Measurements from ENCODE around the gene ADGRB2. TPM values are rescaled to one million over a fixed set of nuclear protein-coding genes. Genes with fewer than 3 reads are reported as not detected.

The ADGRB2 gene
- total RNA-seq, 1 experiment from 2014 or later, result 10.9 TPM

GRCh38 chr1:31785020-31785946, 21.1 kb upstream of the ADGRB2 start:
- Histone ChIP-seq H3K4ac (ENCODE audit: low read depth, low read length) (no peak overlapping the region), H3K9me3 (ENCODE audit: control insufficient read depth, low read depth, low read length) (no peaks in the 10 kb centered on the region), H3T11ph (ENCODE audit: low read length) (no peak overlapping the region), H3K4me2 (ENCODE audit: insufficient read depth, insufficient read length, low read length) (no peak overlapping the region), H4K8ac (replicated peaks; ENCODE audit: insufficient read length, low read depth, low read length) (no peak overlapping the region), H3K56ac (ENCODE audit: insufficient read length, low read depth, low read length) (no peak overlapping the region), H3K27ac (ENCODE audit: insufficient read length, low read depth, low read length) (no peak overlapping the region), H3K79me1 (ENCODE audit: insufficient read depth, low read depth, low read length, poor library complexity, severe bottlenecking) (no peaks in the 10 kb centered on the region), H3K9ac (ENCODE audit: extremely low read depth, insufficient read length, low read length) (no peak overlapping the region), H4K20me1 (ENCODE audit: control insufficient read depth, insufficient read depth, insufficient read length) (no peaks in the 10 kb centered on the region), H3K23me2 (ENCODE audit: insufficient read length, low read depth, low read length, poor library complexity, severe bottlenecking) (peaks cover 6% of the 10 kb centered on the region), H2BK120ac (ENCODE audit: low read depth, low read length, poor library complexity, severe bottlenecking) (no peak overlapping the region), H3K18ac (ENCODE audit: insufficient read length, low read depth, low read length) (no peak overlapping the region), H2BK20ac (ENCODE audit: low read depth, low read length, poor library complexity, severe bottlenecking) (no peak overlapping the region), H2AK5ac (ENCODE audit: insufficient read length, low read length) (no peak overlapping the region), H2BK15ac (ENCODE audit: low read depth, low read length) (no peak overlapping the region), H2BK5ac (ENCODE audit: insufficient read length, low read length) (no peak overlapping the region), H2AFZ (ENCODE audit: low read length) (no peak overlapping the region), H3K4me1 (ENCODE audit: insufficient read depth, low read length) (peaks cover 9% of the 10 kb centered on the region; the same call in 1 of the 2 replicates), H3K23ac (ENCODE audit: insufficient read length, low read depth, low read length) (no peak overlapping the region), H4K5ac (ENCODE audit: insufficient read length, low read depth, low read length) (no peak overlapping the region), H2BK12ac (ENCODE audit: insufficient read length, low read depth, low read length) (no peak overlapping the region), H3K27me3 (ENCODE audit: insufficient read depth, low read length) (no peaks in the 10 kb centered on the region), H3K79me2 (ENCODE audit: insufficient read depth, low read length) (no peaks in the 10 kb centered on the region), H3K14ac (ENCODE audit: insufficient read depth, low read length) (no peak overlapping the region), H4K91ac (ENCODE audit: insufficient read length, low read depth, low read length) (no peak overlapping the region)
- Mint-ChIP-seq H3K9me3 (no peaks in the 10 kb centered on the region), H3K27me3 (ENCODE audit: low read depth) (no peaks in the 10 kb centered on the region), H3K36me3 (ENCODE audit: insufficient read depth in 1 of 3, low read depth in 3 of 3) (no peaks in the 10 kb centered on the region), H3K27ac (no peak overlapping the region), H3K4me3 (no peak overlapping the region), H3K4me1 (peaks cover 34 to 46% of the 10 kb centered on the region in 2 experiments)
- no peak for TF ChIP-seq CTCF (conservative IDR thresholded peaks at IDR 0.05)
- WGBS (ENCODE audit: extremely low coverage, insufficient read length, low lambda C conversion rate), result no CpG with 5 or more reads among the region's 20 CpGs
- peak; percentile 19 for DNase-seq
